HepG2 (cell line): ENCODE measurements around the gene KIAA1191. TPM values are rescaled to one million over a fixed set of nuclear protein-coding genes. Genes with fewer than 3 reads are reported as not detected.

Experiments used
- ATAC-seq: fragments of 200-7000 bp; cut with Tn5 transposase; 3 replicates; pipeline ENCODE4 v1.9.1; 2020; ENCODE audit warnings: mild to moderate bottlenecking, moderate library complexity
- BruUV-seq: library from RNA; stranded (reverse); fragments of 400-500 nt; replicated peaks from 2 replicates; lab custom pipeline; 2021; lab: Mats Ljungman, UMichigan
- CTCF ChIA-PET: fragments of 300-600 bp; formaldehyde crosslinking; extraction: SDS; loops from one replicate; lab custom pipeline; 2021; ENCODE audit warnings: low total read pairs, inconsistent platforms, low intra/inter-chr PET ratio; lab: Yijun Ruan, JAX
- POLR2A ChIA-PET: fragments of 350-600 bp; sonication (Branson Sonifier 250); formaldehyde crosslinking; loops from one replicate; lab custom pipeline; 2020; ENCODE audit warnings: antibody characterized with exemption, inconsistent platforms; lab: Yijun Ruan, JAX
- DNase-seq: peaks from one replicate; pipeline ENCODE4 v3.0.0-alpha.2; 2015; ENCODE audit warnings: low spot score
- FAIRE-seq: peaks from 3 replicates; lab custom pipeline; 2011; peaks lifted over from hg19 to GRCh38; lab: Jason Lieb, UNC
- H2AFZ ChIP-seq: one replicate; pipeline ENCODE4 v1.6.1; 2011; ENCODE audit warnings: low read length, inconsistent platforms
- H3K27ac ChIP-seq: fragments of 300-600 bp; 3 replicates; pipeline ENCODE4 v1.8.0; 2011; ENCODE audit warnings: mixed run types, mild to moderate bottlenecking, mixed read lengths, low read length, inconsistent platforms; ENCODE audit not compliant: insufficient read depth; ENCODE audit errors: extremely low read length
- H3K27me3 ChIP-seq, 2 experiments: fragments of 200-600 bp in 1 of 2; 2 replicates in 1 of 2; 3 replicates in 1 of 2; pipeline versions ENCODE4 v1.6.0 to v1.8.0; 2011; ENCODE audit warnings: low read length in 2 of 2, mild to moderate bottlenecking in 2 of 2, moderate library complexity in 2 of 2, inconsistent platforms in 1 of 2; ENCODE audit not compliant: insufficient read depth in 2 of 2, control insufficient read depth in 1 of 2
- H3K36me3 ChIP-seq, 2 experiments: fragments of 200-600 bp in 1 of 2; replicated peaks in 1 of 2; 2 replicates in 1 of 2; 3 replicates in 1 of 2; pipeline versions ENCODE4 v1.5.1 to v1.8.0; 2011; ENCODE audit warnings: low read length in 2 of 2, inconsistent platforms in 1 of 2; ENCODE audit not compliant: insufficient read depth in 2 of 2, control insufficient read depth in 1 of 2
- H3K4me1 ChIP-seq: 2 replicates; pipeline ENCODE4 v1.5.1; 2012; ENCODE audit warnings: low read length, inconsistent platforms; ENCODE audit not compliant: insufficient read depth
- H3K4me2 ChIP-seq: 2 replicates; pipeline ENCODE4 v1.6.0; 2011; ENCODE audit warnings: low read depth, low read length, inconsistent platforms
- H3K4me3 ChIP-seq, 3 experiments: fragments of 200-600 bp in 1 of 3; sonication (generic), shearing (Covaris generic) in 1 of 3; replicated peaks in 1 of 3; 2 replicates each; pipeline ENCODE4 v1.5.1; 2011 to 2016; ENCODE audit warnings: low read length in 3 of 3, inconsistent platforms in 2 of 3, low read depth in 2 of 3, mild to moderate bottlenecking in 2 of 3, control low read depth in 1 of 3, mixed read lengths in 1 of 3; ENCODE audit not compliant: insufficient read depth in 1 of 3
- H3K79me2 ChIP-seq: one replicate; pipeline ENCODE4 v1.6.1; 2011; ENCODE audit warnings: low read length, inconsistent platforms; ENCODE audit not compliant: insufficient read depth
- H3K9ac ChIP-seq: 2 replicates; pipeline ENCODE4 v1.6.0; 2011; ENCODE audit warnings: mild to moderate bottlenecking, low read depth, low read length, inconsistent platforms; ENCODE audit not compliant: insufficient read depth
- H3K9me3 ChIP-seq: 2 replicates; pipeline ENCODE4 v1.5.1; 2012; ENCODE audit warnings: mild to moderate bottlenecking, low read length
- H4K20me1 ChIP-seq: 2 replicates; pipeline ENCODE4 v1.6.0; 2011; ENCODE audit warnings: inconsistent platforms, mild to moderate bottlenecking, low read length, moderate library complexity; ENCODE audit not compliant: insufficient read depth
- AKNA ChIP-seq: sonication (generic); formaldehyde crosslinking; IDR thresholded peaks from 2 replicates; pipeline ENCODE4 v1.4.0; 2020; ENCODE audit warnings: missing genetic modification reagents, borderline replicate concordance
- ARNT2 ChIP-seq: sonication (generic); formaldehyde crosslinking; IDR thresholded peaks from 2 replicates; pipeline ENCODE4 v1.8.0; 2022; ENCODE audit warnings: mild to moderate bottlenecking, low read depth, missing genetic modification reagents, moderate library complexity
- TEAD2 ChIP-seq: sonication (generic); formaldehyde crosslinking; IDR thresholded peaks from 2 replicates; pipeline ENCODE4 v1.9.0; 2021; ENCODE audit warnings: missing genetic modification reagents
- ZBTB33 ChIP-seq: sonication (generic); formaldehyde crosslinking; IDR thresholded peaks from 2 replicates; pipeline ENCODE4 v1.4.0; 2020; ENCODE audit warnings: missing genetic modification reagents
- ZFP36L1 ChIP-seq: sonication (generic); formaldehyde crosslinking; IDR thresholded peaks from 2 replicates; pipeline ENCODE4 v1.8.0; 2022; ENCODE audit warnings: mild to moderate bottlenecking, missing genetic modification reagents, moderate library complexity
- ZNF766 ChIP-seq: sonication (generic); formaldehyde crosslinking; IDR thresholded peaks from 2 replicates; pipeline ENCODE4 v1.5.0; 2020; ENCODE audit warnings: missing genetic modification reagents, borderline replicate concordance
- ZNF768 ChIP-seq: sonication (generic); formaldehyde crosslinking; IDR thresholded peaks from 2 replicates; pipeline ENCODE4 v1.4.0; 2020; ENCODE audit warnings: missing genetic modification reagents
- ZSCAN25 ChIP-seq: sonication (generic); formaldehyde crosslinking; IDR thresholded peaks from 2 replicates; pipeline ENCODE4 v1.8.0; 2022; ENCODE audit warnings: mild to moderate bottlenecking, missing genetic modification reagents
- WGBS: methylation state at CpG from one replicate; pipeline ENCODE4 v1.1.6; 2017; ENCODE audit warnings: low lambda C conversion rate; 5-methylcytosine and 5-hydroxymethylcytosine counted together
- in situ Hi-C: cut with HindIII; loops from 2 replicates; pipeline ENCODE4 v1.10.0; 2017; ENCODE audit warnings: low pct_unique_long_range_greater_than_20kb; ENCODE audit not compliant: extremely low pct_ligation_motif_present
- intact Hi-C: fragments of 100-400 bp; cut with micrococcal nuclease; formaldehyde crosslinking; loops from one replicate; pipeline ENCODE4 v1.10.0; 2022; ENCODE audit not compliant: unreplicated experiment
- polyA plus RNA-seq, 8 experiments: library from polyadenylated mRNA; depleted of rRNA in 3 of 8; stranded (reverse) in 7 of 8; unstranded in 1 of 8; fragments of >200 nt; fragmentation: Illumina TruSeq in 4 of 8; extraction: Trizol in 4 of 8; gene quantifications; 2 replicates each; pipeline versions ENCODE4 v1.2.1 to v1.2.3, GENCODE V29; 2011 to 2016; ENCODE audit warnings: low read depth in 4 of 8, missing spikeins in 1 of 8, mixed read lengths in 1 of 8; ENCODE audit not compliant: insufficient read depth in 1 of 8
- total RNA-seq, 5 experiments: library from RNA; depleted of rRNA; stranded (reverse); fragments of >200 nt; fragmentation: Illumina TruSeq; extraction: Trizol; gene quantifications; 2 replicates each; pipeline ENCODE4 v1.2.3, GENCODE V29; 2016; ENCODE audit warnings: low read depth in 1 of 5

KIAA1191 gene
- total and polyA plus RNA-seq, 2 of the 13 experiments (the other 11 are each of a cell fraction or from before 2014, with no cell fraction given) = 63.6 to 103 TPM

- peaks cover 55% of the 10 kb centered on the region for H3K79me2 ChIP-seq
- H3K4me1 ChIP-seq = peaks cover 21% of the 10 kb centered on the region
- no peak overlapping the region for H3K4me3 ChIP-seq
- peaks cover 18% of the 10 kb centered on the region for H4K20me1 ChIP-seq
- TF ChIP-seq ZNF768 (CRISPR knock-in tag) (peak; percentile 59; the same call in 1 of the 2 replicates), ZNF766 (CRISPR knock-in tag) (no peak), ARNT2 (CRISPR knock-in tag) (no peak), ZBTB33 (CRISPR knock-in tag) (peak; percentile 56; the same call in 1 of the 2 replicates)
- TF ChIP-seq, all 625 proteins: peak for 2
- Histone ChIP-seq H3K9me3 (no peaks in the 10 kb centered on the region), H3K9ac (no peak overlapping the region), H3K36me3 (peaks cover 25 to 74% of the 10 kb centered on the region in 2 experiments), H3K4me2 (no peak overlapping the region), H3K27me3 (no peaks in the 10 kb centered on the region), H3K27ac (no peak overlapping the region), H2AFZ (no peak overlapping the region)
- ATAC-seq (peak; percentile 65), FAIRE-seq (no peak), DNase-seq (no peak)
- intact Hi-C loops (no loop called here), in situ Hi-C loops (no loop called here)
- 95% methylated on average over 16 of the region's 16 CpGs for WGBS
- CTCF ChIA-PET = no interaction called here
- BruUV-seq = no TSS peak
- POLR2A ChIA-PET = no interaction called here
Observed at GRCh38 chr5:176355400-176356178, 6.0 kb downstream of the KIAA1191 start.

GRCh38 chr5:176353533-176353932, 8.0 kb downstream of the KIAA1191 start:
- H2AFZ ChIP-seq = no peak overlapping the region
- peaks cover 33 to 89% of the 10 kb centered on the region in 2 experiments for H3K36me3 ChIP-seq
- H3K9ac ChIP-seq = no peak overlapping the region
- H4K20me1 ChIP-seq = peaks cover 18% of the 10 kb centered on the region
- DNase-seq (no peak), FAIRE-seq (no peak), ATAC-seq (no peak)
- no peak overlapping the region for H3K4me2 ChIP-seq
- intact Hi-C loops (no loop called here), in situ Hi-C loops (no loop called here)
- CTCF ChIA-PET = no interaction called here
- POLR2A ChIA-PET = interaction anchor here (0.9 to 3.3 kb wide), 3 partner anchors 8 to 184 kb away, joined by 3 to 16 read pairs (median 3); partner anchors contain the start of genes KIAA1191 and RNF44
- no peaks in the 10 kb centered on the region for H3K9me3 ChIP-seq
- H3K79me2 ChIP-seq = peaks cover 44% of the 10 kb centered on the region
- no peaks in the 10 kb centered on the region for H3K27me3 ChIP-seq
- H3K4me3 ChIP-seq = no peak overlapping the region
- H3K4me1 ChIP-seq = peaks cover 11% of the 10 kb centered on the region
- no TSS peak for BruUV-seq
- TF ChIP-seq ZSCAN25 (CRISPR knock-in tag) (no peak), ZFP36L1 (CRISPR knock-in tag) (no peak), TEAD2 (CRISPR knock-in tag) (no peak), AKNA (CRISPR knock-in tag) (no peak)
- TF ChIP-seq, all 625 proteins: peak for 0
- no peak overlapping the region for H3K27ac ChIP-seq
- WGBS = 96% methylated on average over 4 of the region's 4 CpGs
